ENCODE data around the gene PLA2G6.

- TF ChIP-seq POLR2AphosphoS5 (IDR thresholded peaks at IDR 0.05; ENCODE audit: low read depth, low read length) (no peak), POLR2A (IDR thresholded peaks at IDR 0.05; ENCODE audit: low read depth, low read length) (no peak), TAF1 (IDR thresholded peaks at IDR 0.05; ENCODE audit: low read depth, low read length) (no peak), SPI1 (IDR thresholded peaks at IDR 0.05; ENCODE audit: low read depth, low read length) (no peak)
Measured at GRCh38 chr22:38167988-38168407, 13.6 kb downstream of the PLA2G6 start.
